ENCODE measurements around the gene ARRDC4.

ARRDC4 gene
- 8.3 reads per million, percentile 28 among the genes with 10 or more reads in this experiment for total RNA-seq

- DNase-seq, result peak; percentile 89
Observed at GRCh38 chr15:97960364-97961066, at the start of gene ARRDC4. ARRDC4 (plus strand) TSS chr15:97960703; CDS start chr15:97960862, 159 bp downstream.

- DNase-seq, result no peak
Observed at GRCh38 chr15:97914711-97915110, 45.8 kb upstream of the ARRDC4 start.

- DNase-seq, result no peak
Observed at GRCh38 chr15:97915261-97915660, 45.2 kb upstream of the ARRDC4 start.

GRCh38 chr15:97921296-97921865 is 39.1 kb upstream of the ARRDC4 start:
- DNase-seq, result no peak

GRCh38 chr15:97929456-97930229 is 30.9 kb upstream of the ARRDC4 start:
- DNase-seq, result no peak

GRCh38 chr15:97930230-97930629 is 30.3 kb upstream of the ARRDC4 start:
- no peak for DNase-seq

- DNase-seq, result no peak
Observed at GRCh38 chr15:97931314-97931713, 29.2 kb upstream of the ARRDC4 start.

GRCh38 chr15:97933589-97933988 is 26.9 kb upstream of the ARRDC4 start:
- DNase-seq, result no peak

- no peak for DNase-seq
Observed at GRCh38 chr15:97940993-97941392, 19.5 kb upstream of the ARRDC4 start.

- no peak for DNase-seq
Observed at GRCh38 chr15:97941572-97941971, 18.9 kb upstream of the ARRDC4 start.

GRCh38 chr15:97944724-97945123 is 15.8 kb upstream of the ARRDC4 start:
- DNase-seq, result no peak

- DNase-seq, result no peak
Observed at GRCh38 chr15:97947465-97948260, 12.8 kb upstream of the ARRDC4 start.

GRCh38 chr15:97953254-97953653 is 7.2 kb upstream of the ARRDC4 start:
- DNase-seq, result no peak

- no peak for DNase-seq
Observed at GRCh38 chr15:97953748-97954147, 6.8 kb upstream of the ARRDC4 start.

- DNase-seq, result no peak
Observed at GRCh38 chr15:97955035-97955434, 5.5 kb upstream of the ARRDC4 start.

GRCh38 chr15:97955529-97955928 is 5.0 kb upstream of the ARRDC4 start:
- DNase-seq, result no peak

GRCh38 chr15:97959724-97960363 is 659 bp upstream of the ARRDC4 start:
- no peak for DNase-seq

- no peak for DNase-seq
Observed at GRCh38 chr15:97961067-97961954, 808 bp downstream of the ARRDC4 start.

GRCh38 chr15:97962263-97962662 is 1.8 kb downstream of the ARRDC4 start:
- DNase-seq, result no peak

- DNase-seq, result no peak
Observed at GRCh38 chr15:97963779-97964178, 3.3 kb downstream of the ARRDC4 start.

- no peak for DNase-seq
Observed at GRCh38 chr15:97966246-97966645, 5.7 kb downstream of the ARRDC4 start.
